CD14-positive monocyte (primary cell): Measurements from ENCODE around the gene COL24A1. TPM values are rescaled to one million over a fixed set of nuclear protein-coding genes. Genes with fewer than 3 reads are reported as not detected.
"Not testable (repeated sequence)": the region's sequence is repeated elsewhere in the genome, so short reads cannot be mapped to it uniquely, and the experiment has no call there.

Source experiments
- DNase-seq, 3 donors: peaks; one replicate each; pipeline ENCODE4 v3.0.0-alpha.2; 2011 to 2022
- H2AFZ ChIP-seq: 2 replicates; pipeline ENCODE4 v1.6.0; 2012; ENCODE audit warnings: mild to moderate bottlenecking, low read depth, low read length, inconsistent platforms; ENCODE audit not compliant: insufficient read depth, poor library complexity, severe bottlenecking
- H3K27ac ChIP-seq, 2 donors: 1 replicate in 1 of 2; 2 replicates in 1 of 2; pipeline ENCODE4 v1.5.1; 2012 to 2013; ENCODE audit warnings: low read length in 2 of 2, control low read depth in 1 of 2, inconsistent platforms in 1 of 2, low read depth in 1 of 2, mild to moderate bottlenecking in 1 of 2
- H3K27me3 ChIP-seq, 2 donors: one replicate each; pipeline versions ENCODE4 v1.6.0 to v1.6.1; 2011 to 2013; ENCODE audit warnings: low read length in 2 of 2; ENCODE audit not compliant: control insufficient read depth in 2 of 2, insufficient read depth in 2 of 2
- H3K36me3 ChIP-seq, 2 donors: replicated peaks in 1 of 2; 1 replicate in 1 of 2; 2 replicates in 1 of 2; pipeline versions ENCODE4 v1.5.1 to v1.6.1; 2012 to 2013; ENCODE audit warnings: low read length in 2 of 2, control low read depth in 1 of 2, inconsistent platforms in 1 of 2, mild to moderate bottlenecking in 1 of 2; ENCODE audit not compliant: insufficient read depth in 2 of 2, control insufficient read depth in 1 of 2
- H3K4me1 ChIP-seq, 2 donors: 1 replicate in 1 of 2; 2 replicates in 1 of 2; pipeline versions ENCODE4 v1.5.1 to v1.6.1; 2012 to 2013; ENCODE audit warnings: low read length in 2 of 2, control low read depth in 1 of 2, inconsistent platforms in 1 of 2, mild to moderate bottlenecking in 1 of 2, moderate library complexity in 1 of 2; ENCODE audit not compliant: insufficient read depth in 2 of 2, control insufficient read depth in 1 of 2
- H3K4me2 ChIP-seq: replicated peaks from 2 replicates; pipeline ENCODE3; 2012; ENCODE audit warnings: low read length, moderate library complexity, mild to moderate bottlenecking; ENCODE audit not compliant: poor library complexity, severe bottlenecking; ENCODE audit errors: extremely low read depth
- H3K4me3 ChIP-seq, 3 experiments: fragments of 200-600 bp in 1 of 3; sonication (generic) in 1 of 3; replicated peaks in 1 of 3; 1 replicate in 2 of 3; 2 replicates in 1 of 3; pipeline ENCODE4 v1.5.1; 2011 to 2013; ENCODE audit warnings: low read length in 3 of 3, mild to moderate bottlenecking in 3 of 3, control low read depth in 2 of 3, low read depth in 2 of 3, inconsistent platforms in 1 of 3, moderate library complexity in 1 of 3
- H3K79me2 ChIP-seq: 2 replicates; pipeline ENCODE4 v1.6.0; 2012; ENCODE audit warnings: mild to moderate bottlenecking, control low read depth, inconsistent platforms, low read length, moderate library complexity; ENCODE audit not compliant: insufficient read depth
- H3K9ac ChIP-seq: 2 replicates; pipeline ENCODE4 v1.6.0; 2017; ENCODE audit warnings: low read length, mild to moderate bottlenecking; ENCODE audit not compliant: insufficient read depth, poor library complexity, severe bottlenecking
- H3K9me3 ChIP-seq, 2 donors: replicated peaks in 1 of 2; 1 replicate in 1 of 2; 2 replicates in 1 of 2; pipeline versions ENCODE4 v1.5.1 to v1.6.1; 2012 to 2013; ENCODE audit warnings: low read length in 2 of 2, control low read depth in 1 of 2; ENCODE audit not compliant: control insufficient read depth in 1 of 2, insufficient read depth in 1 of 2
- H4K20me1 ChIP-seq: 2 replicates; pipeline ENCODE4 v1.6.0; 2012; ENCODE audit warnings: mild to moderate bottlenecking, low read length, control low read depth, moderate library complexity; ENCODE audit not compliant: insufficient read depth
- H3K27ac Mint-ChIP-seq, 7 donors: one replicate each; pipeline ENCODE4 v1.8.0; 2020; ENCODE audit warnings: mild to moderate bottlenecking in 7 of 7, mixed read lengths in 7 of 7, moderate library complexity in 6 of 7, inconsistent platforms in 2 of 7
- H3K27me3 Mint-ChIP-seq, 3 donors: one replicate each; pipeline ENCODE4 v1.8.0; 2021 to 2022; ENCODE audit warnings: low read depth in 3 of 3, mild to moderate bottlenecking in 3 of 3, mixed read lengths in 3 of 3, moderate library complexity in 3 of 3, inconsistent platforms in 1 of 3
- H3K36me3 Mint-ChIP-seq, 2 donors: one replicate each; pipeline ENCODE4 v1.8.0; 2020; ENCODE audit warnings: mixed read lengths in 2 of 2, inconsistent platforms in 1 of 2, mild to moderate bottlenecking in 1 of 2
- H3K4me1 Mint-ChIP-seq: one replicate; pipeline ENCODE4 v1.8.0; 2020; ENCODE audit warnings: mild to moderate bottlenecking, mixed read lengths
- H3K4me3 Mint-ChIP-seq, 2 donors: one replicate each; pipeline ENCODE4 v1.8.0; 2020; ENCODE audit warnings: mild to moderate bottlenecking in 2 of 2, mixed read lengths in 2 of 2, moderate library complexity in 1 of 2
- H3K9me3 Mint-ChIP-seq, 7 donors: one replicate each; pipeline ENCODE4 v1.8.0; 2020 to 2022; ENCODE audit warnings: mixed read lengths in 7 of 7, mild to moderate bottlenecking in 6 of 7, moderate library complexity in 6 of 7, inconsistent platforms in 2 of 7
- WGBS: methylation state at CpG from one replicate; pipeline ENCODE4 v1.1.5; 2013; ENCODE audit warnings: missing lambda C conversion rate; ENCODE audit not compliant: insufficient coverage; 5-methylcytosine and 5-hydroxymethylcytosine counted together
- intact Hi-C, 2 donors: fragments of 100-400 bp; cut with micrococcal nuclease; formaldehyde crosslinking; loops; one replicate each; pipeline versions ENCODE4 v1.15.0 to v1.15.1; 2023
- polyA plus RNA-seq, 3 donors: library from polyadenylated mRNA; depleted of rRNA in 1 of 3; unstranded in 2 of 3; stranded (reverse) in 1 of 3; fragments of 300-500 nt in 2 of 3; fragments of >200 nt in 1 of 3; fragmentation: Illumina TruSeq in 2 of 3; gene quantifications; 1 replicate in 2 of 3; 2 replicates in 1 of 3; pipeline ENCODE4 v1.2.3, GENCODE V29; 2012 to 2021
- TF ChIP-seq, protein P1 (sequence below): fragments of 200-600 bp; IDR thresholded peaks from one replicate; pipeline ENCODE4 v1.8.0; 2022; ENCODE audit warnings: antibody characterized with exemption, mild to moderate bottlenecking

Gene COL24A1
- polyA plus RNA-seq, 3 donors: 0.05 to 0.13 TPM; not detected in 1

- Histone ChIP-seq H3K9me3 (no peaks in the 10 kb centered on the region), H3K27ac (no peak overlapping the region), H3K4me2 (no peak overlapping the region), H3K36me3 (no peaks in the 10 kb centered on the region), H2AFZ (no peak overlapping the region), H3K27me3 (no peaks in the 10 kb centered on the region), H3K4me3 (no peak overlapping the region), H4K20me1 (no peaks in the 10 kb centered on the region), H3K9ac (no peak overlapping the region), H3K79me2 (no peaks in the 10 kb centered on the region), H3K4me1 (no peaks in the 10 kb centered on the region)
- intact Hi-C loops: no loop called here
- DNase-seq: no peak
- 100% methylated on average over 1 of the region's 2 CpGs for WGBS
- no peak overlapping the region for H3K27ac Mint-ChIP-seq
- H3K36me3 Mint-ChIP-seq: peaks cover 0 to 2% of the 10 kb centered on the region in 2 donors
- H3K9me3 Mint-ChIP-seq: peaks cover 0 to 8% (median 0%) of the 10 kb centered on the region in 7 donors
- TF ChIP-seq, protein P1, sequence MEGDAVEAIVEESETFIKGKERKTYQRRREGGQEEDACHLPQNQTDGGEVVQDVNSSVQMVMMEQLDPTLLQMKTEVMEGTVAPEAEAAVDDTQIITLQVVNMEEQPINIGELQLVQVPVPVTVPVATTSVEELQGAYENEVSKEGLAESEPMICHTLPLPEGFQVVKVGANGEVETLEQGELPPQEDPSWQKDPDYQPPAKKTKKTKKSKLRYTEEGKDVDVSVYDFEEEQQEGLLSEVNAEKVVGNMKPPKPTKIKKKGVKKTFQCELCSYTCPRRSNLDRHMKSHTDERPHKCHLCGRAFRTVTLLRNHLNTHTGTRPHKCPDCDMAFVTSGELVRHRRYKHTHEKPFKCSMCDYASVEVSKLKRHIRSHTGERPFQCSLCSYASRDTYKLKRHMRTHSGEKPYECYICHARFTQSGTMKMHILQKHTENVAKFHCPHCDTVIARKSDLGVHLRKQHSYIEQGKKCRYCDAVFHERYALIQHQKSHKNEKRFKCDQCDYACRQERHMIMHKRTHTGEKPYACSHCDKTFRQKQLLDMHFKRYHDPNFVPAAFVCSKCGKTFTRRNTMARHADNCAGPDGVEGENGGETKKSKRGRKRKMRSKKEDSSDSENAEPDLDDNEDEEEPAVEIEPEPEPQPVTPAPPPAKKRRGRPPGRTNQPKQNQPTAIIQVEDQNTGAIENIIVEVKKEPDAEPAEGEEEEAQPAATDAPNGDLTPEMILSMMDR: no peak
- H3K4me1 Mint-ChIP-seq: no peaks in the 10 kb centered on the region
- peaks cover 0 to 2% (median 0%) of the 10 kb centered on the region in 3 donors for H3K27me3 Mint-ChIP-seq
- no peak overlapping the region for H3K4me3 Mint-ChIP-seq
Measured at GRCh38 chr1:85799737-85800136, 356.8 kb downstream of the COL24A1 start.

GRCh38 chr1:85798419-85798818 is 358.2 kb downstream of the COL24A1 start:
- H4K20me1 ChIP-seq: no peaks in the 10 kb centered on the region
- H3K27ac Mint-ChIP-seq: no peak overlapping the region
- no peak for DNase-seq
- no peak overlapping the region for H2AFZ ChIP-seq
- H3K36me3 Mint-ChIP-seq: peaks cover 0 to 2% of the 10 kb centered on the region in 2 donors
- H3K4me1 ChIP-seq: no peaks in the 10 kb centered on the region
- H3K27ac ChIP-seq: no peak overlapping the region
- H3K9ac ChIP-seq: no peak overlapping the region
- intact Hi-C loops: no loop called here
- H3K4me2 ChIP-seq: no peak overlapping the region
- no peaks in the 10 kb centered on the region for H3K79me2 ChIP-seq
- TF ChIP-seq, protein P1: no peak
- peaks cover 0 to 4% (median 0%) of the 10 kb centered on the region in 7 donors for H3K9me3 Mint-ChIP-seq
- no peaks in the 10 kb centered on the region for H3K36me3 ChIP-seq
- no peaks in the 10 kb centered on the region for H3K4me1 Mint-ChIP-seq
- WGBS: no CpG with 5 or more reads among the region's 2 CpGs
- no peak overlapping the region for H3K4me3 ChIP-seq
- H3K27me3 Mint-ChIP-seq: peaks cover 0 to 2% (median 0%) of the 10 kb centered on the region in 3 donors
- no peak overlapping the region for H3K4me3 Mint-ChIP-seq
- H3K9me3 ChIP-seq: no peaks in the 10 kb centered on the region
- no peaks in the 10 kb centered on the region for H3K27me3 ChIP-seq

DNA sequence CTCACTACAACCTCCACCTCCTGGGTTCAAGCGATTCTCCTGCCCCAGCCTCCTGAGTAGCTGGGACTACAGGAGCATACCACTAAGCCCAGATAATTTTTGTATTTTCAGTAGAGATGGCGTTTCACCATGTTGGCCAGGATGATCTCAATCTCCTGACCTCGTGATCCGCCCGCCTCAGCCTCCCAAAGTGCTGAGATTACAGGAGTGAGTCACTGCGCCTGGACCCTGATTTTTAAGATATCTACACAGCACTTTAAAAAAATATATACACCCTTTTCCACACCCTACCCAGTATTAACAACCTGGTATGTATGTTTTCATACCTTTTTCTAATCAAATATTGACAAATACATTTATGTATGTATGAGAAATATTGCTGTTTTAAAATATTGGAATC is 379.6 kb downstream of the COL24A1 start:
- 100% methylated on average over 2 of the region's 6 CpGs for WGBS
- H3K9me3 Mint-ChIP-seq, H4K20me1 ChIP-seq, H3K36me3 ChIP-seq, intact Hi-C loops, H3K4me3 ChIP-seq, H3K27me3 Mint-ChIP-seq, H3K27ac Mint-ChIP-seq, H3K79me2 ChIP-seq, H3K9me3 ChIP-seq, H3K27me3 ChIP-seq, H2AFZ ChIP-seq, H3K4me1 Mint-ChIP-seq, H3K27ac ChIP-seq, DNase-seq, H3K4me3 Mint-ChIP-seq, H3K4me1 ChIP-seq, H3K4me2 ChIP-seq, H3K9ac ChIP-seq: not testable (repeated sequence)
- peaks cover 8 to 13% of the 10 kb centered on the region in 2 donors for H3K36me3 Mint-ChIP-seq
